ENCODE measurements around the gene TRIAP1. TPM values are rescaled to one million over a fixed set of nuclear protein-coding genes. Genes with fewer than 3 reads are reported as not detected.
"Not testable (repeated sequence)": the region's sequence is repeated elsewhere in the genome, so short reads cannot be mapped to it uniquely, and the experiment has no call there.

Gene TRIAP1
- polyA plus RNA-seq (ENCODE audit: insufficient read length): 35.0 TPM

GRCh38 chr12:120445911-120446843 lies at the start of gene TRIAP1, which contains the start of gene GATC:
TRIAP1 (minus strand) TSS chr12:120446384; CDS start chr12:120446372, 12 bp downstream.
GATC (plus strand) TSS chr12:120446444; CDS start chr12:120446481, 37 bp downstream.
- DNase-seq (ENCODE audit: low read depth): peak; percentile 54

- DNase-seq (ENCODE audit: low read depth): no peak
Observed at GRCh38 chr12:120495186-120495730, 49.1 kb upstream of the TRIAP1 start.

- DNase-seq (ENCODE audit: low read depth): no peak
Observed at GRCh38 chr12:120490833-120491512, 44.8 kb upstream of the TRIAP1 start.

- no peak for DNase-seq (ENCODE audit: low read depth)
Observed at GRCh38 chr12:120490325-120490724, 44.1 kb upstream of the TRIAP1 start.

- DNase-seq (ENCODE audit: low read depth): no peak
Observed at GRCh38 chr12:120489018-120489417, 42.8 kb upstream of the TRIAP1 start.

- no peak for DNase-seq (ENCODE audit: low read depth)
Observed at GRCh38 chr12:120488057-120488640, 42.0 kb upstream of the TRIAP1 start.

- not testable (repeated sequence) for DNase-seq (ENCODE audit: low read depth)
Observed at GRCh38 chr12:120487552-120487951, 41.4 kb upstream of the TRIAP1 start.

GRCh38 chr12:120485961-120486881 lies 40.0 kb upstream of the TRIAP1 start:
- no peak for DNase-seq (ENCODE audit: low read depth)

- no peak for DNase-seq (ENCODE audit: low read depth)
Observed at GRCh38 chr12:120483621-120484020, 37.4 kb upstream of the TRIAP1 start.

- DNase-seq (ENCODE audit: low read depth): no peak
Observed at GRCh38 chr12:120481022-120481767, 35.0 kb upstream of the TRIAP1 start.

- no peak for DNase-seq (ENCODE audit: low read depth)
Observed at GRCh38 chr12:120480211-120480610, 34.0 kb upstream of the TRIAP1 start.

- no peak for DNase-seq (ENCODE audit: low read depth)
Observed at GRCh38 chr12:120479458-120479857, 33.3 kb upstream of the TRIAP1 start.

- no peak for DNase-seq (ENCODE audit: low read depth)
Observed at GRCh38 chr12:120475643-120476042, 29.5 kb upstream of the TRIAP1 start.

GRCh38 chr12:120474616-120474960 lies 28.4 kb upstream of the TRIAP1 start:
- DNase-seq (ENCODE audit: low read depth): no peak

- DNase-seq (ENCODE audit: low read depth): no peak
Observed at GRCh38 chr12:120473807-120474615, 27.8 kb upstream of the TRIAP1 start.

- no peak for DNase-seq (ENCODE audit: low read depth)
Observed at GRCh38 chr12:120472521-120472920, 26.3 kb upstream of the TRIAP1 start.

GRCh38 chr12:120470150-120470784 lies 24.1 kb upstream of the TRIAP1 start:
- DNase-seq (ENCODE audit: low read depth): no peak

GRCh38 chr12:120469450-120470149 lies 23.4 kb upstream of the TRIAP1 start, which contains the start of gene SRSF9:
SRSF9 (minus strand) TSS chr12:120469748; CDS start chr12:120469609, 139 bp downstream.
- peak; percentile 94 for DNase-seq (ENCODE audit: low read depth)
